ENCODE data around the gene HAPLN3.

The HAPLN3 gene

GRCh38 chr15:88911766-88912118, 16.4 kb upstream of the HAPLN3 start:
- peak; percentile 74 for DNase-seq (ENCODE audit: low read depth)

GRCh38 chr15:88909956-88910831, 14.8 kb upstream of the HAPLN3 start:
- no peak for DNase-seq (ENCODE audit: low read depth)

- peak; percentile 66 for DNase-seq (ENCODE audit: low read depth)
These were observed 13.6 kb upstream of the HAPLN3 start for GRCh38 chr15:88908697-88909621.

- DNase-seq (ENCODE audit: low read depth): no peak
These were observed 12.8 kb upstream of the HAPLN3 start for GRCh38 chr15:88908123-88908522.

- no peak for DNase-seq (ENCODE audit: low read depth)
These were observed 11.8 kb upstream of the HAPLN3 start for GRCh38 chr15:88907111-88907510.

GRCh38 chr15:88906551-88906950, 11.2 kb upstream of the HAPLN3 start:
- no peak for DNase-seq (ENCODE audit: low read depth)

GRCh38 chr15:88906130-88906529, 10.8 kb upstream of the HAPLN3 start:
- DNase-seq (ENCODE audit: low read depth): no peak

- no peak for DNase-seq (ENCODE audit: low read depth)
These were observed 10.2 kb upstream of the HAPLN3 start for GRCh38 chr15:88905576-88905975.

- DNase-seq (ENCODE audit: low read depth): peak; percentile 66
These were observed 9.4 kb upstream of the HAPLN3 start for GRCh38 chr15:88904624-88905327.

- DNase-seq (ENCODE audit: low read depth): no peak
These were observed 8.9 kb upstream of the HAPLN3 start for GRCh38 chr15:88904257-88904623.

GRCh38 chr15:88902846-88903245, 7.5 kb upstream of the HAPLN3 start:
- no peak for DNase-seq (ENCODE audit: low read depth)

GRCh38 chr15:88902221-88902835, 7.0 kb upstream of the HAPLN3 start:
- no peak for DNase-seq (ENCODE audit: low read depth)

- DNase-seq (ENCODE audit: low read depth): no peak
These were observed 6.3 kb upstream of the HAPLN3 start for GRCh38 chr15:88901508-88902220.

GRCh38 chr15:88900982-88901418, 5.7 kb upstream of the HAPLN3 start:
- DNase-seq (ENCODE audit: low read depth): no peak

- DNase-seq (ENCODE audit: low read depth): no peak
These were observed 5.1 kb upstream of the HAPLN3 start for GRCh38 chr15:88900309-88900981.

GRCh38 chr15:88899251-88899650, 3.9 kb upstream of the HAPLN3 start:
- DNase-seq (ENCODE audit: low read depth): no peak

- DNase-seq (ENCODE audit: low read depth): no peak
These were observed 3.4 kb upstream of the HAPLN3 start for GRCh38 chr15:88898736-88899135.

- DNase-seq (ENCODE audit: low read depth): peak; percentile 92
These were observed 2.3 kb upstream of the HAPLN3 start for GRCh38 chr15:88897456-88898194.

GRCh38 chr15:88897142-88897455, 1.8 kb upstream of the HAPLN3 start:
- no peak for DNase-seq (ENCODE audit: low read depth)

All from iris pigment epithelial cell (primary cell).